ENCODE data around the gene TOP2A.

Gene TOP2A

GRCh38 chr17:40354221-40355122 is 63.2 kb downstream of the TOP2A start:
- Histone ChIP-seq H3K4me3 (ENCODE audit: low read depth in 1 of 5, low read length in 5 of 5) (no peak overlapping the region), H3K9ac (ENCODE audit: low read length in 5 of 5) (no peak overlapping the region), H3K4me1 (ENCODE audit: control insufficient read depth in 5 of 5, insufficient read depth in 5 of 5, low read length in 5 of 5) (peaks cover 5 to 30% (median 29%) of the 10 kb centered on the region in 5 donors)

DNA sequence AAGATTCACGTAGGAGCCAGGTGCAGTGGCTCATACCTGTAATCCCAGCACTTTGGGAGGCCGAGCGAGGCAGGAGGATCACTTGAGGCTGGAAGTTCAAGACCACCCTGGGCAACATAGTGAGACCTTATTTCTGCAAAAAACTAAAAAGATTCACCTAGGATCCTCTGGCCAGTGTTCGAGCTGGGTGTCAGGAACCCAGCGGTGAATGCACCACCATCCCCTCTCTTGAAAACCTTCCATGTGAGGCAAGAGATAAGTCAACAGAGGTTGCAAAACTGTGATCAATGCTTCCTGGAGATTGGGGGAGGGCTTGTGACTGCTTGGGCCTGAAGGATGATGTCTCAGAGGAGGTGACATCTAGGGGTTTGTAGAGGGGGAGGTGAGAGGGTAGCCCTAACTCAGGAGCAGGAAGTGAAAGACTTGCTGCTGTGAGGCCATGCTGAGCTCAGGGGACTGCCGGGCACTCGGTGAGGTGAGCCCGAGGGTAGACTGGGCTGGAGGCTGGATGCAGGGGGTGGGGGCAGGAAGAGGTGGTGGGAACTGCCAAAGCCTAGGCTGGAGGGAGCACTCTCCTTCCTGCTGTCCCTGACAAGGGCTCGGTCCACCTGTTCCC is 64.8 kb downstream of the TOP2A start:
- Histone ChIP-seq H3K36me3 (ENCODE audit: control insufficient read depth in 5 of 5, insufficient read depth in 5 of 5, low read length in 5 of 5) (peaks cover 0 to 79% (median 55%) of the 10 kb centered on the region in 5 donors), H3K27ac (ENCODE audit: low read depth, low read length) (no peak overlapping the region), H3K9me3 (ENCODE audit: control insufficient read depth in 5 of 5, low read length in 5 of 5) (no peaks in the 10 kb centered on the region), H3K27me3 (ENCODE audit: control insufficient read depth in 5 of 5, insufficient read depth in 4 of 5, low read length in 5 of 5) (no peaks in the 10 kb centered on the region), H3K4me1 (ENCODE audit: control insufficient read depth in 5 of 5, insufficient read depth in 5 of 5, low read length in 5 of 5) (peaks cover 17 to 46% (median 40%) of the 10 kb centered on the region in 5 donors), H3K9ac (ENCODE audit: low read length in 5 of 5) (no peak overlapping the region), H3K4me3 (ENCODE audit: low read depth in 1 of 5, low read length in 5 of 5) (no peak overlapping the region)

More at GRCh38 chr17:40354221-40355122, 63.2 kb downstream of the TOP2A start:
- H3K36me3 ChIP-seq (ENCODE audit: control insufficient read depth in 5 of 5, insufficient read depth in 5 of 5, low read length in 5 of 5), result peaks cover 0 to 65% (median 49%) of the 10 kb centered on the region in 5 donors
- no peaks in the 10 kb centered on the region for H3K27me3 ChIP-seq (ENCODE audit: control insufficient read depth in 5 of 5, insufficient read depth in 4 of 5, low read length in 5 of 5)
- no peaks in the 10 kb centered on the region for H3K9me3 ChIP-seq (ENCODE audit: control insufficient read depth in 5 of 5, low read length in 5 of 5)
- H3K27ac ChIP-seq (ENCODE audit: low read depth, low read length), result no peak overlapping the region

GRCh38 chr17:40352237-40352778 is 65.4 kb downstream of the TOP2A start:
- H3K4me3 ChIP-seq (ENCODE audit: low read depth in 1 of 5, low read length in 5 of 5), result no peak overlapping the region
- no peaks in the 10 kb centered on the region for H3K27me3 ChIP-seq (ENCODE audit: control insufficient read depth in 5 of 5, insufficient read depth in 4 of 5, low read length in 5 of 5)
- H3K27ac ChIP-seq (ENCODE audit: low read depth, low read length), result no peak overlapping the region
- H3K4me1 ChIP-seq (ENCODE audit: control insufficient read depth in 5 of 5, insufficient read depth in 5 of 5, low read length in 5 of 5), result peaks cover 17 to 51% (median 45%) of the 10 kb centered on the region in 5 donors
- peaks cover 0 to 79% (median 55%) of the 10 kb centered on the region in 5 donors for H3K36me3 ChIP-seq (ENCODE audit: control insufficient read depth in 5 of 5, insufficient read depth in 5 of 5, low read length in 5 of 5)
- H3K9ac ChIP-seq (ENCODE audit: low read length in 5 of 5), result no peak overlapping the region
- no peaks in the 10 kb centered on the region for H3K9me3 ChIP-seq (ENCODE audit: control insufficient read depth in 5 of 5, low read length in 5 of 5)

GRCh38 chr17:40351359-40352236 is 66.1 kb downstream of the TOP2A start:
- Histone ChIP-seq H3K27ac (ENCODE audit: low read depth, low read length) (no peak overlapping the region), H3K9ac (ENCODE audit: low read length in 5 of 5) (no peak overlapping the region), H3K27me3 (ENCODE audit: control insufficient read depth in 5 of 5, insufficient read depth in 4 of 5, low read length in 5 of 5) (no peaks in the 10 kb centered on the region), H3K36me3 (ENCODE audit: control insufficient read depth in 5 of 5, insufficient read depth in 5 of 5, low read length in 5 of 5) (peaks cover 0 to 79% (median 55%) of the 10 kb centered on the region in 5 donors), H3K4me1 (ENCODE audit: control insufficient read depth in 5 of 5, insufficient read depth in 5 of 5, low read length in 5 of 5) (peaks cover 22 to 58% (median 53%) of the 10 kb centered on the region in 5 donors), H3K9me3 (ENCODE audit: control insufficient read depth in 5 of 5, low read length in 5 of 5) (no peaks in the 10 kb centered on the region), H3K4me3 (ENCODE audit: low read depth in 1 of 5, low read length in 5 of 5) (no peak overlapping the region)

DNA sequence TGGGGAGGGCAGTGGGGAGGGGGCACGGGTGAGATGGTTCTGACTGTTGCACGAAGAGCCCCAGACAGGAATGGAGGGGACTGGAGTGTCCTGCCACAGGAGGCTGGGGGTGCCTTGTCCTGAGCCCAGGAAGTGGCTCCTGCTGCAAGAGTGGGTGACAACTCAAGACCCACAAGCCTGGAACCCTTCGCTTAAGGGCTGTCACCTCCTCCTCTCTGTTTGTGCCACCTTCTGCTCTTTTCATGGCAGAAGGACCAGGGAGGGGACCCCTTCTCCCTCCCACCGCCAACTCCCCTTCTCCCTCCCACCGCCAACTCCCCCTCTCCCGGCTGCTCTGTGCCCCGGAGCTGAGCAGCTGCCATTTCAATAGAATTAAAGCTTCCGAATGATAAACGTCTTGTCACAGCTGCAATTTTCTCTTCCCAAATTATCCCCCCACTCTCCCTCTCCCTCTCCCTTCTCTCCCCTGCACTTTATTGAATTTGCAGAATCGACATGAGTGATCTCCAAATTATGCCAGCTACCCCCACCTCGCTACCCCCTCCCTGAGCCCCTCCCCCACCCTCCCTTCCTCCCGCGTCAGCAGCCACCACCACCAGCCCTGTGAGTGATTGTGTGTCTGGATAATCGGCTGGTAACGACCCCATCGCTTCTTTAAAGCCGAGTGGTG is 66.9 kb downstream of the TOP2A start:
- Histone ChIP-seq H3K9me3 (ENCODE audit: control insufficient read depth in 5 of 5, low read length in 5 of 5) (no peaks in the 10 kb centered on the region), H3K36me3 (ENCODE audit: control insufficient read depth in 5 of 5, insufficient read depth in 5 of 5, low read length in 5 of 5) (peaks cover 0 to 73% (median 51%) of the 10 kb centered on the region in 5 donors), H3K4me1 (ENCODE audit: control insufficient read depth in 5 of 5, insufficient read depth in 5 of 5, low read length in 5 of 5) (peaks cover 25 to 66% (median 60%) of the 10 kb centered on the region in 5 donors), H3K4me3 (ENCODE audit: low read depth in 1 of 5, low read length in 5 of 5) (no peak overlapping the region), H3K27ac (ENCODE audit: low read depth, low read length) (no peak overlapping the region), H3K9ac (ENCODE audit: low read length in 5 of 5) (no peak overlapping the region), H3K27me3 (ENCODE audit: control insufficient read depth in 5 of 5, insufficient read depth in 4 of 5, low read length in 5 of 5) (no peaks in the 10 kb centered on the region)

- Histone ChIP-seq H3K4me3 (ENCODE audit: low read depth in 1 of 5, low read length in 5 of 5) (peak overlapping the region in 2 of 5 donors; percentile 5 to 28), H3K9ac (ENCODE audit: low read length in 5 of 5) (peak overlapping the region in 1 of 5 donors; percentile 42), H3K27me3 (ENCODE audit: control insufficient read depth in 5 of 5, insufficient read depth in 4 of 5, low read length in 5 of 5) (no peaks in the 10 kb centered on the region), H3K4me1 (ENCODE audit: control insufficient read depth in 5 of 5, insufficient read depth in 5 of 5, low read length in 5 of 5) (peaks cover 27 to 66% (median 61%) of the 10 kb centered on the region in 5 donors), H3K9me3 (ENCODE audit: control insufficient read depth in 5 of 5, low read length in 5 of 5) (no peaks in the 10 kb centered on the region), H3K27ac (ENCODE audit: low read depth, low read length) (no peak overlapping the region), H3K36me3 (ENCODE audit: control insufficient read depth in 5 of 5, insufficient read depth in 5 of 5, low read length in 5 of 5) (peaks cover 0 to 66% (median 46%) of the 10 kb centered on the region in 5 donors)
These were observed 67.6 kb downstream of the TOP2A start for GRCh38 chr17:40349895-40350688.

- no peaks in the 10 kb centered on the region for H3K9me3 ChIP-seq (ENCODE audit: control insufficient read depth in 5 of 5, low read length in 5 of 5)
- H3K27ac ChIP-seq (ENCODE audit: low read depth, low read length), result peak overlapping the region; percentile 6
- peak overlapping the region in 1 of 5 donors; percentile 28 for H3K4me3 ChIP-seq (ENCODE audit: low read depth in 1 of 5, low read length in 5 of 5)
- no peak overlapping the region for H3K9ac ChIP-seq (ENCODE audit: low read length in 5 of 5)
- H3K27me3 ChIP-seq (ENCODE audit: control insufficient read depth in 5 of 5, insufficient read depth in 4 of 5, low read length in 5 of 5), result no peaks in the 10 kb centered on the region
- H3K4me1 ChIP-seq (ENCODE audit: control insufficient read depth in 5 of 5, insufficient read depth in 5 of 5, low read length in 5 of 5), result peaks cover 30 to 66% (median 62%) of the 10 kb centered on the region in 5 donors
- H3K36me3 ChIP-seq (ENCODE audit: control insufficient read depth in 5 of 5, insufficient read depth in 5 of 5, low read length in 5 of 5), result peaks cover 0 to 60% (median 42%) of the 10 kb centered on the region in 5 donors
These were observed 68.2 kb downstream of the TOP2A start for GRCh38 chr17:40349477-40349894.

- peak overlapping the region; percentile 6 for H3K27ac ChIP-seq (ENCODE audit: low read depth, low read length)
- H3K4me3 ChIP-seq (ENCODE audit: low read depth in 1 of 5, low read length in 5 of 5), result peak overlapping the region in 2 of 5 donors; percentile 27 to 38
- H3K9me3 ChIP-seq (ENCODE audit: control insufficient read depth in 5 of 5, low read length in 5 of 5), result no peaks in the 10 kb centered on the region
- no peaks in the 10 kb centered on the region for H3K27me3 ChIP-seq (ENCODE audit: control insufficient read depth in 5 of 5, insufficient read depth in 4 of 5, low read length in 5 of 5)
- H3K4me1 ChIP-seq (ENCODE audit: control insufficient read depth in 5 of 5, insufficient read depth in 5 of 5, low read length in 5 of 5), result peaks cover 30 to 72% (median 68%) of the 10 kb centered on the region in 5 donors
- H3K9ac ChIP-seq (ENCODE audit: low read length in 5 of 5), result no peak overlapping the region
- peaks cover 0 to 54% (median 35%) of the 10 kb centered on the region in 5 donors for H3K36me3 ChIP-seq (ENCODE audit: control insufficient read depth in 5 of 5, insufficient read depth in 5 of 5, low read length in 5 of 5)
These were observed 68.9 kb downstream of the TOP2A start for GRCh38 chr17:40348562-40349476.

Measured in subcutaneous abdominal adipose tissue (tissue), 5 donors.